ENCODE results near the gene TUBD1.
"Not testable (repeated sequence)": the region's sequence is repeated elsewhere in the genome, so short reads cannot be mapped to it uniquely, and the experiment has no call there.

The TUBD1 gene, protein sequence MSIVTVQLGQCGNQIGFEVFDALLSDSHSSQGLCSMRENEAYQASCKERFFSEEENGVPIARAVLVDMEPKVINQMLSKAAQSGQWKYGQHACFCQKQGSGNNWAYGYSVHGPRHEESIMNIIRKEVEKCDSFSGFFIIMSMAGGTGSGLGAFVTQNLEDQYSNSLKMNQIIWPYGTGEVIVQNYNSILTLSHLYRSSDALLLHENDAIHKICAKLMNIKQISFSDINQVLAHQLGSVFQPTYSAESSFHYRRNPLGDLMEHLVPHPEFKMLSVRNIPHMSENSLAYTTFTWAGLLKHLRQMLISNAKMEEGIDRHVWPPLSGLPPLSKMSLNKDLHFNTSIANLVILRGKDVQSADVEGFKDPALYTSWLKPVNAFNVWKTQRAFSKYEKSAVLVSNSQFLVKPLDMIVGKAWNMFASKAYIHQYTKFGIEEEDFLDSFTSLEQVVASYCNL

DNA sequence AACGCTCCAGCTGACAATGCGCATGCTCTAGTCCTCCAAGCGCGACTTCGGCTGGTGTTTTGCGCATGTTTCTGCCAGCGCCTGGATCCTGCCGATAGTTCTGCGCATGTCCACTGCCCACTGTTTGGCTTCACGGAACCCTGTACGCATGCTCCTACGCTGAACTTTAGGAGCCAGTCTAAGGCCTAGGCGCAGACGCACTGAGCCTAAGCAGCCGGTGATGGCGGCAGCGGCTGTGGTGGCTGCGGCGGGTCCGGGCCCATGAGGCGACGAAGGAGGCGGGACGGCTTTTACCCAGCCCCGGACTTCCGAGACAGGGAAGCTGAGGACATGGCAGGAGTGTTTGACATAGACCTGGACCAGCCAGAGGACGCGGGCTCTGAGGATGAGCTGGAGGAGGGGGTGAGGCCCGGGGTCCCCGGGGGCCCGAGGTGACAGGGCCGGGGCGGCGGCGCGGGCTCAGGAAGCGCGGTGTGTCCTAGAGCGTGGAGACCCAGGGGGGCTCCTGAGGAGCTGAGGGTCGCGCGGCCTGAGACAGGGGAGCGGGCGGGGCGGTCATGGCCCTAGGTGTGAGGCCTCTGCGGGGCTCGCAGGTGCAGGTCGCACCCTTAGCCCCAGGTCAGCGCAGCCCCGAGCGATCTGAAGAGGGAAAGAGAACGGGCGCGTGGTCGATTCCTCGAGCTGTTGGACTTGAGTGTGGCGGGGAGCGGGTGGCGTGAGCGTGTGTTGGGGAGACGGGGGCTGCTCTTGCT lies at the start of gene TUBD1, which contains the start of gene RPS6KB1:
Gene TUBD1, minus strand, starts transcription at position 20 of the 752 bp plus-strand sequence. CDS start 1,941 bp downstream, outside the sequence.
Gene RPS6KB1, plus strand, starts transcription at position 198 of the 752 bp plus-strand sequence. Its CDS starts 64 bp downstream, at position 262.
- DNase-seq: peak; percentile 97

DNA sequence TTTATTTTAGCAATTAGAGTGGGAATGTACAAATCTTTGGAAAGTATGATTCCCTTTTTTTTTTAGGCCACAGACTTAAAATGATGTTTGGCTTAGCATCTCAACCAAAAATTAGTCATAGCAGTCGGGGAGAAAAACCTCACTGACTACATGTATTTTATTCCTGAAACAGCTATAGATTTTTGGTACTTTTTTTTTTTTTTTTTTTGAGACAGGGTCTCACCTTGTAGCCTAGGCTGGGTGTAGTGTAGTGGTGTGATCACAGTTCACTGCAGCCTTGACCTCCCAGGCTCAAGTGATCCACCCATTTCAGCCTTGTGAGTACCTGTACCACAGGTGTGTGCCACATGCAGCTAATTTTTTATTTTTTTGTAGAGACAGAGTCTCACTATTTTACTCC lies 48.4 kb upstream of the TUBD1 start:
- no peak for DNase-seq

DNA sequence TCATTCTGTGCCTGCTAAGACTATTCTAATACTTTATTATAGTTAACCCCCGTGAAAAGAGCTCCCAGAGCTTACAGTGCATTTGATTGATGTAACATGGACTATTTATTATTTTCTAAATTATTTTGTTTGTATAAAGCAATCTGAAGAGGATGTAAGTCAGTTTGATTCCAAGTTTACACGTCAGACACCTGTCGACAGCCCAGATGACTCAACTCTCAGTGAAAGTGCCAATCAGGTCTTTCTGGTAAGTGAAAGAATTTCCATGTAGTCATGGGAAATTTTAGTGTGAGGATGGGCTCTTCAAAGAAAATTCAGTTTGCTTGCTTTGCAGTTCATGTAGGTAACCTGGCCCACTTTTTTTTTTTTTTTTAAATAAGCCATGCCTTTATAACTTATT lies 48.0 kb upstream of the TUBD1 start:
- not testable (repeated sequence) for DNase-seq

DNA sequence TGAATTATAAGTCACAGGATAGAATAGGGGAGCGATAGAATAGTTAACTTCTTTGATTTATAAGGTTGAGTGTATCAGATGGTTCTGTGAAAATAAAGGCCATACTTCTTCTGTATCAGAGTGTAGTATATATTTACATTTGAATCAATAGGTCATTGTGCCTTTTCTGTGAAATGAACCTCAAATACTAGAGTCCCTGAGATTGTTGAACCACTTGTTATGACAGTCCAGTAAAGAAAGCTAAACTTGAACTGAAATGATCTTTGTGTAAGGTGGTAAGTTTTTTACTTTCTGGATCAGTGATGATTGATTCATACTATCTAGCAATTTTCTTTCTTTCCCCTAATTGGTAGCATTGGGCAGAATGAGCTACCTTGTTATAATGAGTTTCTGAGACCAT lies 40.6 kb upstream of the TUBD1 start:
- not testable (repeated sequence) for DNase-seq

DNA sequence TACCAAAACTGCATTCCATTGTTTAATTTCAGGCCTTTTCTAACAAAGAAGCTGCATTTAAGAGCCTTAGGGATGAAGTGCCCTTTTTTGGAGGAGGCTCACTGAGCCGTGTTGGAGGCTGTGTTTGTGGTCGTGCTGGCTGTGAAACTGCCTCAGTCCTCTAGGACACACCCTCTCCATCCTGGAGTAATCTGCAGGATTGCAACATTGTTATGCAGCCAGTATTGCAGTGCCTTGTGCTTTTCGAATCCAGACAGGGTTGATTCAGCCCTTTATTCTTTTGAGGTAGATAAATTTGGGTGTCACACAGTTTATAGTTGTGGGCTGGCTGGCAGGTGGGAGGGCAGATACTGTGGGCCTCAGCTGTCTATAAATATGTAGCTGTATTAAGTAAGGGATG lies 38.0 kb upstream of the TUBD1 start:
- DNase-seq: not testable (repeated sequence)

DNA sequence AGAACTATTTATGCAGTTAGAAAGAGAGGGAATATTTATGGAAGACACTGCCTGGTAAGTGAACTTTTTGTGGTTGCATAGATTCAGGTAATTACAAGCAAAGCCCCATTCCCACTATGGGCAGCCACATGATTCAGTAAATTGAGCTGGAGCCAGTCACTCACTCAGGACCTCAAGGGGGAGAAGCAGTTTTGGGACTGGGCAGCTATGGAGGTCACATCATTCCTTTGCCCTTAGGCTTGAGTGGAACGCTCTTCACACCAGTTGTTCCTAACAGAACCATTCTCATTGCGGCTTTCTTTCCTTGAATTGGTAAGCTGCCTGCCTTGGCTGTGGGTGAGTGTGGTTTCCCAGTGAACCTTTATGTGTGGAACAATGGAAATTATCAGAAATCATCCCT lies 37.4 kb upstream of the TUBD1 start:
- not testable (repeated sequence) for DNase-seq

DNA sequence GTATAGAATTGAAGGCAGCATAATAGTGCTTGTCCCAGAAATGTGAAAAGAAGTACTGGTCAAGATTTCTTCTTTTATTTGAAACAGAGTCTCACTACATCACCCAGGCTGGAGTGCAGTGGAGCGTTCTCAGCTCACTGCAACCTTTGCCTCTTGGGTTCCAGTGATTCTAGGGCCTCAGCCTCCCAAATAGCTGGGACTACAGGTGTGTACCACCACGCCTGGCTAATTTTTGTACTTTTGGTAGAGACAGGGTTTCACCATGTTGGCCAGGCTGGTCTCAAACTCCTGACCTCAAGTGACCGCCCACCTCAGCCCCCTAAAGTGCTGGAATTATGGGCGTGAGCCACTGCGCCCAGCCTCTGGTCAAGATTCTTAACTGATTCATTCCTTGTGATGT lies 27.9 kb upstream of the TUBD1 start:
- DNase-seq: not testable (repeated sequence)

DNA sequence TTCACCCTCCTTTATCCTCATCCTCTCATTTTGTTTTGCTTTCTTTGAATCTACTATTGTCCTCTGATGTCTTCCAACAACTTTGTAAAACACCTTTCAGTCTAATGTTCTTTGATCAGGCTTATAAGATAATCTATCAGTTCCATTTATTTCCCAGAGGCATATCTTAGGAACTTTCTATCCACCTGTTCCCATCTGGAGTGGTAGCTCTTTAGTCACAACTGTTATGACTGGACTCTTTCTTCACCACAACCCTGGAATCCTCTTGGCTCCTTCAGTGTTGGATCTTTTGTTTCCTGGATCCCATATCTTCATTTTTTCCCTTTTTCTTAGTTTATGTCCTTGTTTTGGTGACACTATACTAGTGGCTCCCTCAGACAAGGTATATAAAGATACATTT lies 23.7 kb upstream of the TUBD1 start:
- DNase-seq: no peak

DNA sequence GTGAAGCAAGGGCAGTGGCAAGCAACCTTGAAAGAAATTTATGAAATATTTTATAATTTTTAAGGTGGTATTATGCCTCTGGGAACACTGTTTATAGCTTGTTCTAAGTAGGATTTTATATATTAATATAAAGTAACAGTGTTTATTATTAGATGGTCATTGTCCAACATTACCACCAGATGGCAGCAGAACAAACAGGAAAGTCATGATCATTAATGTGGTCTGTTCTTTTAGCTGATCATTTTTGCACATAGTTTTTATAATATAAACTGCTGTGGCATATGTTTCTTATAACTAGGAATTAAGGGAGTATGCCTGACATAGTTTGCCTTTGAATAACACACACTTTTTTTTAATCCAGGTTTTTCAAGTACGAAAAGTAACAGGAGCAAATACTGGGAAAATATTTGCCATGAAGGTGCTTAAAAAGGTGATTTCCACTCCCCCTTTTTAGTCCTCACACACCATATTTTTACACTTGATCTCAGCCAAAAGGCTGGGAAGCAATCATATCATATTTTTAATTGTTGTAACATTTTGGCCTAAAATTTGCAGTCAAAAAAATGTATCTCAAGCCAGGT lies 21.6 kb upstream of the TUBD1 start:
- peak; percentile 19 for DNase-seq

DNA sequence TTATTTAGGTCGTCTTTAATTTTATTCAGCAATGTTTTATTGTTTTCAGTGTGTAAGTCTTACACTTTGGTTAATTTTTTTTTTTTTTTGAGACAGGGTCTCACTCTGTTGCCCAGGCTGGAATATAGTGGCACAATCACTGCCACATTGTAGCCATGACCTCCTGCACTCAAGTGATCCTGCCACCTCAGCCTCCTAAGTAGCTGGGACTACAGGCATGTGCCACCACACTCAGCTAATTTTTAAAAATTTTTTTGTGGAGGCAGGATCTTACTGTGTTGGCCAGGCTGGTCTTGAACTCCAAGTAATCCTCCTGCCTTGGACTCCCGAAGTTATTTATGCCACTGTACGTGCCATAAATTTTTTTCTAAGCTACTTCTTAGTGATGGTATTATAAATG lies 14.7 kb upstream of the TUBD1 start:
- DNase-seq: no peak

DNA sequence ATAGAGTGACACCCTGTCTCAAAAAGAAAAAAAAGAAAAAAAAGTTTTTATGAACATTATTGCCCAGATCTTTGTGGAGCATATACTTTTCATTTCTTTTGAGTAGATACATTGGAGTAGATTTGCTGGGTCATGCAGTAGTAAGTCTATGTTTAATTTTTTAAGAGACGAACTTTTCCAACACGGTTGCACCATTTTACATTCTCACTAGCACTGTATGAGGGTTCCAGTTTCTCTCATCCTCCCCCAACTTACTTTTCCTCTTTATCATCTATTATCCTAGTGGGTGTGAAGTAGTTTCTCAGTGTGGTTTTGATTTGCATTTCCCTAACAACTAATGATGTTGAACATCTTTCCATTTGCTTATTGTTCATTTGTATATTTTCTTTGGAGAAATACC lies 10.7 kb upstream of the TUBD1 start:
- DNase-seq: no peak

DNA sequence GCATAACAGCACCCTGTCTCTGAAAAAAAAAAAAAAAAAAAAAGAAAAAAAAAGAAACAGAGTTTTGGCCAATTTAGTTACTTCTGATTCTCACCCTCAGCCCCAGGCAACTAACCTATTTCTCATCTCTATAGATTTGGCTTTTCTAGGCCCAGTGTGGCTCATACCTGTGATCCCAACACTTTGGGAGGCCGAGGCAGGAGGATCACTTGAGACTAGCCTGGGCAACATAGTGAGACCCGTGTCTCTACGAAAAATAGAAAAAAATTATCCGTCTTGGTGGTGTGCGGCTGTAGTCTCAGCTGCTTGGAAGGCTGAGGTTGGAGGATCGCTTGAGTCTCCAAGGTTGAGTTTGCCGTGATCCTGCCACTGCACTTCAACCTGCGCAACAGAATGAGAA lies 8.9 kb upstream of the TUBD1 start:
- no peak for DNase-seq

DNA sequence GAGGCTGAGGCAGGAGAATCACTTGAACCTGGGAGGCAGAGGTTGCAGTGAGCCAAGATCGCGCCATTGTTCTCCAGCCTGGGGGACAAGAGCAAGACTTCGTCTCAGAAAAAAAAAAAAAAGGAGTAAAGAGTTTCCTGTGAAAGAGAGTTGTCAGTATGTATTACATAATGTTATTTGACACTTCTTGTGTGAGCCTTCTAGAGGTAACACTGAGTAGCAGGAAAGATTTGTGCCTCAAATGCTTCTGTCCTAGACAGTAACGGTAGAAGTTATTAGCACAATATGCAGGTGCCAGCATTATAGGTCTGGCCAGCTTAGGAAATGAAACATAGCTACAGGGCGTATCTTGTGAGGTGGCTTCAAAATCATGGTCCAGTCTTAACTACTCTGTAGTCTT lies 6.4 kb upstream of the TUBD1 start:
- no peak for DNase-seq

DNA sequence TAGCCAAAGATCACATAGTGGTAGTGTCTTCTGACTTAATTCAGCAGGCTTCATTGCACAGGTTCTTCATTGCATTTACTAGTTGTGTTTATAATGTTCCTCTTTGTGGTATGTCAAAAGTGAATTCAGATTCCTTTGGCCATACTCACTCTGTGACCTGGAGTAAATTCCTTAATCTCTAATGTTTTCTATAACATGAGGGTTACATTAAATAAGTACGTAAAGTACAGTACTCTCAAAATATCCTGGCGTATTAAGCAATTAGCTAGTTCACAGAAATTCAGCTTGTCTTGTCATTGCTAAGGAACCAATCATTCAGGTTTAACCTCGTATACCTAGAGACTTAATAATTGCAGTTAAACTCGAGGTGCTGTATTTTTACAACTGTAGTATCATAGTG lies 4.3 kb upstream of the TUBD1 start:
- no peak for DNase-seq

DNA sequence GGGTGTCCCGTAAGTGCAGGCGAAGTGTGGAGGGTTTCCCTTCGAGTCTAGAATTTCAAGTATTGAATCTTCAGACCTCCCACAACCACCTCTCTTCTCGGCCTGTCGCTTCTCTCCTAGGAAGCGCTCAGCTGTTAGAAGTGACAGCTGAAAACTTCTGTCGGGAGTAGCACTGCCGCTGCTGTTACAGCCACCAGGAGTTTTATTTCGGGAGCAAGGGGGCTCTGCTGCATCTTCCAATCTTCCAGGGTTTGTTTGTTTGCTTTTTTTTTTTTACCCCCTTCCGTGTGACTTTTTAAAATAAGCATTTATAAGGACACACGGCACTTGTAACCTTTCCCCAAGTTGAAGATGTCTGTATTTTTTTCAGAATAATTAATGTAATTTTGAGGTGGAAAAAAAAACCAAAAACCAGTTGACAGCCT lies 945 bp upstream of the TUBD1 start:
- DNase-seq: no peak

DNA sequence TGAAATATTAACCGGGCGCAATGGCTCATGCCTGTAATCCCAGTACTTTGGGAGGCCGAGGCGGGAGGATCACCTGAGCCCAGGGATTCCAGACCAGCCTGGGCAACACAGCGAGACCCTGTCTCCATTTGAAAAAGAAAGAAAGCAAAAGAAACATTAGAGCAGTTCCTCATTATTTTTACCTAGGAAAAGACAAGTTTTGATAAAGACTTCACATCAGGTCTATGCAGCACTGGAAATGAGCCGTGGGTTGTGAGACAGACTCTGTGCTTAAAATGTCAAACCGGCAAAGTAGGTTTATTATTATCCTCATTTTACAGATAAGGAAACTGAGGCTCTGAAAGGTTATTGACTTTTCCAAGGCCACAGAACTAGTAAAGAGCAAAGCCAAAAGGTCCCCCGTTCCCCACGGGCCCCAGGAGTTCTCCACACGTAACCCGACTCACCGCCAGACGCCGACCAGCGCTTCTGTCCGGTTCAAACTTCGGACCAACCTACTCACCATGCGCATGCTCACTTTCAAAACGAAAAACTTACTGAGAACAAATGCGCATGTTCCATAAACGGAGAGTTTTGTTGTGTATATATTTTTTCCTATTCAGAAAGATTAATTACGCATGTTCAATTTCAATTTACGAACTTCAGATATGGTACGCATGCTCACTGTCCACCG lies 356 bp downstream of the TUBD1 start:
- no peak for DNase-seq

DNA sequence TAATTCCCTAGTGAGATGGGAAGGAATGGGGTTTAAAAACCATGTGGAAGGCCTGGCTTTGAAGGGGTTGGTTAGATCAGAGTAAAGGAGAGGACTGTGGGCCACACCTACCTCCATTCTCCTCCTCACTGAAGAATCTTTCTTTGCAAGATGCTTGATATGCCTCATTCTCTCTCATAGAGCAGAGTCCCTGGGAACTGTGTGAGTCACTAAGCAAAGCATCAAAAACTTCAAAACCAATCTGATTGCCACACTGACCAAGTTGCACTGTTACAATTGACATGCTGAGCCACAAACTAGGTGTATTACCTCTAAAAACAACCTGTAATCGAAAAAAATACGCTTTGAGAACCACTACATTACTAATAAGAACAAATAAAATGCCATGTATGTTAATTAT lies 2.0 kb downstream of the TUBD1 start:
- no peak for DNase-seq

DNA sequence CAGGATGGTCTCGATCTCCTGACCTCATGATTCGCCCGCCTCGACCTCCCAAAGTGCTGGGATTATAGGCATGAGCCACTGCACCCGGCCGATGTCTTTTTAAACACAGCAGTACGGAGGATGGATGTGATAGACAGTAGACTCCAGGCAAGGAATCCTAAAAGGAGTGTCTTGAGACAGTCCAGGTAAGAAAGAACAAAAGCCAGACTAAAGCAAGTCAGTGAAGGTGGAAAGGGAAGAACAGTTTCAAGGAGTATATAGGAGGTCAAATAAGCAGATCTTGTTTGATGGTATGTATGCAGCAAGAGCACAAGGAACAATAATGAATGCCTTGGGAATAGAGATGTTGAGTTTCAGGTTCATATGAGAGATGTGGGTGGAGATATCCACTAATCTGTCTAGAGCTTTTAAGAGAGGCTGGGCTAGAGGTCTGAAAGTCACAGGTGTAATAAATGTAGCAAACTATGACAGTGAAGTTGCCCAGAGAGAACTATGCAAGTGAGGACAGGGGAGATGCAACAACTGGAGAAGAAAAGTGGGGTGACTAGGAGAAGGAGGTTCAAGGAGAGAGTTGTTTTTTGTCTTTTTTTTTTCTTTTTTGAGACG lies 4.5 kb downstream of the TUBD1 start:
- DNase-seq: no peak

DNA sequence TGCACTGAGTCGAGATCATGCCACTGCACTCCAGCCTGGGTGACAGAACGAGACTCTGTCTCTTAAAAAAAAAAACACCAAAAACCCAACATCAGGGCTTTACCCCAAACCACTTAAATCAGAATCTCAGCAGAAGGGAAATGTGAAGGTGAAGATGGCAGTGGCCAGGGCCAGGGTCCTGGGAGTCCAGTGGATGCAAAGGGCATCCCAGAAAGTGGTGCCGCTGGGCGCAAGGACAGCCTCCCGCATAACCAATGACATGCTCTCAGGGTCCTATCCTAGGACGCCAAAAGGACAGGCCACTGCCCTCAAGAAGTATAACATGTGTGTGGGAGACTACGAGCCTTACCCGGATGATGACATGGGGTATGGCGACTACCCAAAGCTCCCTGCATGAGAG lies 7.9 kb downstream of the TUBD1 start:
- DNase-seq: no peak

DNA sequence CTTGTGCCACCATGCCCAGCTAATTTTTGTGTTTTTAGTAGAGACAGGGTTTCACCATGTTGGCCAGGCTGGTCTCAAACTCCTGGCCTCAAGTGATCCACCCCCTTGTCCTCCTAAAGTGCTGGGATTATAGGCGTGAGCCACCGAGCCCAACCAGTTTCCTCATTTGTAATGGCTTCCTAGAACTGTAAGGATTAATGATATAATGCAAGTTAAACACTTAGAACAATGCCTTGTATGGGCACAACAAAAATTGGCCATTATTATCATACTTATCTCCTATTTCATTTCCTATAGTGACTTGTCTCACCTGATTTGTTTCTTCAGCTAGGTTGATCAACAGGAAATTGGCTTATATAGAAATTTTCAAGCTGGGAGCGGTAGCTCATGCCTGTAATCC lies 14.1 kb downstream of the TUBD1 start:
- no peak for DNase-seq

DNA sequence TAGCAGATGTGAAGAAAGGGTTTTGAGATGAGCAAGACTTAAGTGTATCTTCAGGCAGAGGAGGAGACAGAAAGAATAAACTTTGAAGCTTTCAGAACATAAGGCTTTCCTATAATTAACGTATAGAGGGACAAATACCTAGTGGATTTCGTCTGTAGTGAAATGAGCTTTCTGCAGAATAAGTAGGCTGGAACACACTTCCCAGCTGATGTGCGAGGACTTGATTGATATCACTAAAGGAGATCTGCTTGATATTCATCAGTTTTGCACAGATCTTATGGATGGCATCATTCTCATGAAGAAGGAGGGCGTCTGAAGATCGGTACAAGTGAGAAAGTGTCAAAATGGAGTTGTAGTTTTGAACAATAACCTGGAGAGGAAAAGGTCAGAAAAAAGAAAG lies 14.8 kb downstream of the TUBD1 start:
- DNase-seq: no peak

DNA sequence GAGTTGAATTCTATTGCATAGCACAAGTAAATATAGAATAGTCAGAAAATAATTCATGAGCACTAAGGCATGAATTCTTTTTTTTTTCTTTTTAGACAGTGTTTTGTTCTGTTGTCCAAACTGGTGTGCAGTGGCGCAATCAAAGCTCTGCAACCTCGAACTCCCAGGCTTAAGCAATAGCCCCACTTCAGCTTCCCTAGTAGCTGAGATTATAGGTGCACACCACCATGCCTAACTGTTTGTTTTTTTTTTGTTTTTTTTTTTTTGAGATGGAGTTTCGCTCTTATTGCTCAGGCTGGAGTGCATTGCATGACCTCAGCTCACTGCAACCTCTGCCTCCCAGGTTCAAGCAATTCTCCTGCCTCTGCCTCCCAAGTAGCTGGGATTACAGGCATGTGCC lies 16.6 kb downstream of the TUBD1 start:
- DNase-seq: no peak

DNA sequence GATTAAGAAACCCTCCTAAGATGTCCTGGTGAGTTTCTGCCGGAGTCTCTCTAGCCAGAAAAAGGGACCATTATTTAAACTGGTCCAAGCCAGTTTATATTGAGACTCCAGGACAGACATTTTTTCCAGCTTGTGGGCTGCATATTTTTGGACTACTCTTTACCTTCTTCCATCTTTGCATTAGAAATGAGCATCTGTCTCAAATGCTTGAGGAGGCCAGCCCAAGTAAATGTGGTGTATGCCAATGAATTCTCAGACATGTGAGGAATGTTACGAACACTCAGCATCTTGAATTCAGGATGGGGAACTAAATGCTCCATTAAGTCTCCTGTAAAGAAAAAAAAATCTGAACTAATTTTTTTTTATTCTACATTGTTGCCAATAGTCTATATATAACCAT lies 18.4 kb downstream of the TUBD1 start:
- DNase-seq: no peak
